ENCODE measurements around the gene TRMT10C. TPM values are rescaled to one million over a fixed set of nuclear protein-coding genes. Genes with fewer than 3 reads are reported as not detected.

The TRMT10C gene
- total RNA-seq, 1 donor from 2014 or later: 17.0 TPM

GRCh38 chr3:101519685-101520365 is 41.8 kb upstream of the TRMT10C start:
- Mint-ChIP-seq H3K9me3 (ENCODE audit: low read depth) (peaks cover under 1% of the 10 kb centered on the region), H3K4me1 (ENCODE audit: low read depth) (no peaks in the 10 kb centered on the region), H3K27me3 (ENCODE audit: low read depth) (peaks cover 16% of the 10 kb centered on the region), H3K36me3 (ENCODE audit: low read depth) (no peaks in the 10 kb centered on the region), H3K4me3 (ENCODE audit: unreplicated experiment) (no peak overlapping the region), H3K27ac (ENCODE audit: unreplicated experiment) (no peak overlapping the region)
- DNase-seq (ENCODE audit: low spot score): no peak
- no peak for TF ChIP-seq CTCF (IDR thresholded peaks at IDR 0.05)

GRCh38 chr3:101521211-101521701 is 40.4 kb upstream of the TRMT10C start:
- H3K4me1 Mint-ChIP-seq (ENCODE audit: low read depth): no peaks in the 10 kb centered on the region
- H3K4me3 Mint-ChIP-seq (ENCODE audit: unreplicated experiment): no peak overlapping the region
- no peaks in the 10 kb centered on the region for H3K36me3 Mint-ChIP-seq (ENCODE audit: low read depth)
- peaks cover 6% of the 10 kb centered on the region for H3K9me3 Mint-ChIP-seq (ENCODE audit: low read depth)
- no peak for TF ChIP-seq CTCF (IDR thresholded peaks at IDR 0.05)
- no peak for DNase-seq (ENCODE audit: low spot score)
- H3K27ac Mint-ChIP-seq (ENCODE audit: unreplicated experiment): no peak overlapping the region
- H3K27me3 Mint-ChIP-seq (ENCODE audit: low read depth): peaks cover 16% of the 10 kb centered on the region

GRCh38 chr3:101527441-101527840 is 34.2 kb upstream of the TRMT10C start:
- no peaks in the 10 kb centered on the region for H3K4me1 Mint-ChIP-seq (ENCODE audit: low read depth)
- no peak overlapping the region for H3K27ac Mint-ChIP-seq (ENCODE audit: unreplicated experiment)
- no peaks in the 10 kb centered on the region for H3K36me3 Mint-ChIP-seq (ENCODE audit: low read depth)
- H3K4me3 Mint-ChIP-seq (ENCODE audit: unreplicated experiment): no peak overlapping the region
- no peak for TF ChIP-seq CTCF (IDR thresholded peaks at IDR 0.05)
- no peak for DNase-seq (ENCODE audit: low spot score)
- peaks cover 6% of the 10 kb centered on the region for H3K9me3 Mint-ChIP-seq (ENCODE audit: low read depth)
- peaks cover 2% of the 10 kb centered on the region for H3K27me3 Mint-ChIP-seq (ENCODE audit: low read depth)

- peaks cover under 1% of the 10 kb centered on the region for H3K27me3 Mint-ChIP-seq (ENCODE audit: low read depth)
- H3K9me3 Mint-ChIP-seq (ENCODE audit: low read depth): peaks cover 6% of the 10 kb centered on the region
- no peak overlapping the region for H3K27ac Mint-ChIP-seq (ENCODE audit: unreplicated experiment)
- no peak for TF ChIP-seq CTCF (IDR thresholded peaks at IDR 0.05)
- no peaks in the 10 kb centered on the region for H3K4me1 Mint-ChIP-seq (ENCODE audit: low read depth)
- H3K4me3 Mint-ChIP-seq (ENCODE audit: unreplicated experiment): no peak overlapping the region
- no peak for DNase-seq (ENCODE audit: low spot score)
- H3K36me3 Mint-ChIP-seq (ENCODE audit: low read depth): no peaks in the 10 kb centered on the region
Measured at GRCh38 chr3:101527906-101528305, 33.8 kb upstream of the TRMT10C start.

- H3K9me3 Mint-ChIP-seq (ENCODE audit: low read depth): peaks cover 3% of the 10 kb centered on the region
- no peaks in the 10 kb centered on the region for H3K36me3 Mint-ChIP-seq (ENCODE audit: low read depth)
- no peak for TF ChIP-seq CTCF (IDR thresholded peaks at IDR 0.05)
- H3K4me1 Mint-ChIP-seq (ENCODE audit: low read depth): no peaks in the 10 kb centered on the region
- no peak overlapping the region for H3K4me3 Mint-ChIP-seq (ENCODE audit: unreplicated experiment)
- DNase-seq (ENCODE audit: low spot score): no peak
- peaks cover 5% of the 10 kb centered on the region for H3K27me3 Mint-ChIP-seq (ENCODE audit: low read depth)
- H3K27ac Mint-ChIP-seq (ENCODE audit: unreplicated experiment): no peak overlapping the region
Measured at GRCh38 chr3:101529816-101530685, 31.6 kb upstream of the TRMT10C start.

Data from chondrocyte (in vitro differentiated cells).